ENCODE measurements around the gene COL10A1. TPM values are rescaled to one million over a fixed set of nuclear protein-coding genes. Genes with fewer than 3 reads are reported as not detected.

The COL10A1 gene
- total RNA-seq, 1 donor from 2014 or later, result 0.29 TPM

DNA sequence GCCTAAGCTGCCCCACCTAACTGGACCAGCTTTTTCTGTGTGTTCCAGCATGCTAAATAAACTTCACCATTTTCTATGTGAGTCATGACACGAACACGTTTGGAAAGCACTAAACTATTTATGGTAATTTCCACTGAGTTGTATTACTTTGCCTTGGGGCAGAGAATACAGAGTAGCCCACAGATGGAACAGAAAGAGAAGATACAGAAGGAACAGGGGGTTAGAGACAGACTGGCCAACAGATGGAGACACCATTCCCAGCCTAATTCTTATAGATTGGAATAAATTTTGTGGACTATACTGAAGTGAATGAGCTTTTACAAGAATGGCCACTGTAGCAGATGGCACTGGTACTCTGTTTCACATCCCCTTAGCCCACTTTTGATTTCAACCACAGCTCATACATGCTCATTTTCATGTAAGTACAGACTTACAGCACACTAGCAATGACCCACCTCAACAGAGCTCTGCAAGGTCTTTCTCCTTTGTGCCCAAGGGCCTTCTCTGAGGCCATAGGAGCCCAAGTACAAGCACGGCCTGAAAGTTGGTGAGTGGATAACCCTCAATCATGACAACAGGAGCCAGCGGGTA is 38.4 kb downstream of the COL10A1 start:
- no peak for DNase-seq (ENCODE audit: low spot score)

DNA sequence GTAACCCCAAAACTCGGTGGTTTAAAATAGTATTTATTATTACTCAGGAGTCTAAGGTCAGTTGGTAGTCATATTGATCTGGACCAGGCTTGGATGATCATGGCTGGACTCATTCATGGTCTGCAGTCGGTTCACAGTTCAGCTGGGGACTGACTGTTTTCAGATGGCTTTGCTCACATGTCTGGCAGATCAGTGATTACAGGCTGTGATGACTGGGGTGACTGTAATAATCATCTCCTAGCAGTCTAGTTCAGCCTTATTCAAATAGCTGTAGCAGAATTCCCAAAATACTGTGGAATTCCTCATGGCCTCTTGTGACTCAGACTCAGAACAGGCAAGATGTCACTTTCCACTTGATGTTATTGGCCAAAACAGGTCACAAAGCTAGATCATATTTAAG is 41.6 kb downstream of the COL10A1 start:
- no peak for DNase-seq (ENCODE audit: low spot score)

DNA sequence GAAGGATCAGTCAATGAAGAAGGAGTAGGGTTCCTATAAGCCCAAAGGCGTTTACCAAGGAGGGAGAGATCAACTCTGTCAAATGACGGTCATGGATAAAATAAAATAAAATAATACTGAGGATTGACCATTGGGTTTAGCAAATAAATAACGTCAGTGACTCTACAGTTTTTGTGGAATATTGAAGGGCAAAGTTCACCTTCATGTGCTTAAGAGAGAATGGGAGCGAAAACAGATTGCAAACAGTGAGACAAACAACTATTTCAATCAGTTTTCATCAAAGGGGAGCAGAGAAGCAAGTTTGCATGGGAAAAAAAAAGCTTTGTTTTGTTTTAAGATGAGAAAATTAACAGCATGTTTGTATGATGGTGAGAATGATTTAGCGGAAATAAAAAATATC is 42.9 kb downstream of the COL10A1 start:
- DNase-seq (ENCODE audit: low spot score), result no peak

DNA sequence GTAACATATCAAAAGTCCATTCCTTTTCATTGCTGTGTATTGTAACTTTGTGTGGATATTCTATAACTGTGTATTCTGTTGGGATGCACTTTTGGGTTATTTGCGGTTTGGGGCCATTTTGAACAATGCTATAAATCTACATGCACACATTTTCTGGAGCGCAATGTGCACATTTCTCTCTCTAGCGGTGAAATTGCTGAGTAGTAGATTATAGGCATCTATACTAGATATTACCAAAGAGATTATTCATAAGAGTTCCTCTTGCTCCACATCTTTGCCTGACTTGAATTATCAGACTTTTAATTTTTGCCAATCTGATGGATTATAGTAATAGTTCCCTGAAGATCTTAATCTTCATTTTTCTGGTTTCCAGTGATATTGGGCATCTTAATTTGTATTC is 47.0 kb downstream of the COL10A1 start:
- no peak for DNase-seq (ENCODE audit: low spot score)

DNA sequence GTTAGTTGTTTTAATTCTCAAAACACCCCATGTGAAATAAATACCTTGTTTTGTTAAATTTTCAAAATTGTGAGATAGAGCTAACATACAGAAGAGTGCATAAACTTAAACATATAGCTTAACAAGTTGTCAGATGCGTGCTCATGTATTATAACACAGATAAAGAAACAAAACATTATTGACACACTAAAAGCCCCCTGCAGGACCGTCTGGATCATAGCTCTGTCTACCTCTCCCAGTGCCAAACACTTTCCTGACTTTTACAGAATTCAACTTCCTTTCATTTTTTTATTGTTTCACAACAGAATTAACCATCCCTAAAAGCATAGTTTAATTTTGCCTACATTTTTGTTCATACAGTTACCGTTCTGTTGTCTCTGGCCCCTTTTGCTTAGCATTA is 47.4 kb downstream of the COL10A1 start:
- no peak for DNase-seq (ENCODE audit: low spot score)

DNA sequence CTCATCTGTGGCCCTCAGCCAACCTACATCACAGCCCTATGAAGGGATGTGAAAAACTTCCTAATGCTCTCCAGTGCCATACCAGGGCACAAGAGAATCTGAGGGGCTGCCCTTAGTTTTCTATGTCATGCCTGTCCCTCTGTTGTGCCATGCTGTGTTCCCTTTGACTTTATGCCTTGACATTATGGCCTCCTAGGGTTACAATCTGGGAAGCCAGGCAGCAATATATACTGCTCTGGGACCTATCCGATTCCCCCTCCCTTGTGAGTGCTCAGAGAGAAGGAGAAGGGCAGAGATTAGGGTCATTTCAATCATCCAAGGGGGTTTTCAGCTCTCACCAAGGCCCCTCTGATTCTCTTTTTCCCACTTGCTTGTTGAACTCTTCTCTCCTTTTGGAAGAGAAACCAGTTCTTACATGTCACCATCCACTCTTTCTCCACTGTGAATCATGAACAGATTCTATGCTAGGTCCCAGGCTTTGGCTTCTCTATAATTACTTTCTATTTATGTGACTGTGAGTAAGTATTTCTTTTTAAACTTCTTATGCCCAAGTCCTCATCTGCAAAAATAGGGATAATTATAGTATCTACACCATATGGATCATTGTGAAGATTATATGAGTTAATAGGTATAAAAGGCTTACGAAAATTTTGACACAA is 51.1 kb downstream of the COL10A1 start:
- no peak for DNase-seq (ENCODE audit: low spot score)

DNA sequence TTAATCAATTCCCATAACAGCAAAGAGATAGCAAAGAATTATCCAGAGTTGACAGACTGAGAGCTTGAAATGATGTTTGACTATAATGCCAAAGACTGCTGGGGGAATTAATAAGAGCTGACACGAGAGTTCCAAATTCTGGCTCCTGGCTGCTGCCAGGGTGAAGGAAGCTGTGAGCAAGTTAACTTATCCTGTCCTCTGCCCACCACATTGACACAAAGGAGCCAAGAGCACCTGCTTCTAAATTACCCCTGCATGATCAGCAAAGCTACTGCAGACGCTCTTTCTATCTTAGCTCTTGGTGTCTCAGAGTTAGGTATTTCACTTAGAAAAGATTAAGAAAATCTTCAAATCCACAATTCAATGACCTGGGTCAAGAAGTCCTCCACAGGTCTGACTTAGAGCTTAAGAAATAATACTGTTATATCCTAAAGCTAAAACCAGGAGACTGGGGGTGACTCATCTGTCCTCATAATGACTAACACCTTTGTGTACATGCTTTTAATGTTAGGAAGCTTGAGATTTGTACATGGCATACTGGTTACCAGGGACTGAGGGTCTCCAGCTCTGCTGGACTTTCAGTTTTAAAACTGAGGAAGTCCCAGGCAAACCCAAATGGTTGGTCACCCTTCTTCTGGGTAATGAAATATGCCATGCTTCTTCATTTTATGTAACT is 52.0 kb downstream of the COL10A1 start:
- no peak for DNase-seq (ENCODE audit: low spot score)

DNA sequence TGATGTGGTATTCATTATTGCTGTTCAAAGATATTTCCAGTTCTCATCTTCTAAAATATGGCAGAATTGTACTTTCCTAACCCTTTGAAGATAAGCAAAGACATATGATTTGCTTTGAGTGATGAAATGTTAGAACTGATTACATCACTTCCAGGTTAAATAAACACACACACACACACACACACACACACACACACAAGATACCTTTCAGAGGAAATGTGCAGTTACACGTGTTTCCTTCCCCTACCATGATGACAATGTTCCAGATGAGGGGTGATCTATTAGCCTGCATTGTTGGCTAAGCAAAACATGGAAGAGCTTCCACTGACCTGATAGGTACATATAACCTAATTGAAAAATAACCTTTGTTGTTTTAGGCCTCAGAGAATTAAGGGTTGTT is 53.6 kb downstream of the COL10A1 start:
- no peak for DNase-seq (ENCODE audit: low spot score)

DNA sequence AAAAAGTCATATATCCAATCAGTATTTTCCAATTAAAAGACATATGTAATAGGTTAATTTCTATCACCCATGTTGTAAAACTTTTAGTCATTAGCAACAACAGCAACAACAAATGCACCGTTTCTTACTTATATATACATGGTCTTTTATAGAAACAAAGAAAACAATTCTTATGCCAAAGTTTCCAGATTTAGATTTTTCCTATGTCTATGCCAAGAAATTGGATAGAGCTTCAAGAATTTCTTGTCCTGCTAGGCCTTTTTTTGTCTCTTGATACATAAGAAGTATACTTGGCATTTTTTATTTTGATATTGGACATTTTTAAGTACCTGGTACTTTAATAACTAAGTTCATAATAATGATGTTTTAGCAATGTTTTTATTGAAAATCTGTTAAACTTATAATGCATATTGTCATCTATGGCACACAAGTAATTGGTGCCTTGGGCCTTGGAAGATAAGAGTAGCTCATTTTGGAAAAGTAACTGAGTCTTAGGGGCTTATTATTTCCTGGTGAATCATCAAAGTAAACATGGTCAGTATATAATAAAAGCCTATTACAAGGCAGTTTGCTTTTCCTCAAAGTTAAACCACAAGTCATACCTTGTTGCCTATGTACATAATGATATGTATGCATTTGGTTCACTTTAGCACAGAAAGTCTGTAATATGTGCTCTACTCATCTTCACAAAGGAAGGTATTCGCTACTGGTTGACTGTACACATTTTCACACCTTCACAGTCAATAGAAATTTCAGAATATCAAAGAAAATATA is 55.1 kb downstream of the COL10A1 start:
- no peak for DNase-seq (ENCODE audit: low spot score)

DNA sequence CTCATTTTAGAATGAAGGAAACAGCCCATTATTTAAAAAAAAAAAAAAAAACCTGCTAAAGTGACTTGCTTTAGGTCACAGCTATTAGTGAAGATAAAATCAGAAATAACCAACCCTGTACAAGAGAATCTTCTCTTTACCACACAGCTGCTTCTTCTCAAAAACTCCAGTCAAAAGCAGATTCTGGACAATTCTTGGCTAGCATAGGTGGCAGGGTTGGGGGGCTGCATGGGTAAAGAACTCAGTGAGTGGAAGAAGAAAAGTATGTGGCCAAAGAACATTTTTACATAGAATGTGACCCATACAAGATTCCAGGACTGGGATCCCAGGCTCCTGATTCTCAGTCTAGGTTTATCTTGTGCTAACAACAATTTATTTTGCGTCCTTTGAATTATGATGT is 55.8 kb downstream of the COL10A1 start:
- no peak for DNase-seq (ENCODE audit: low spot score)

Other genes starting within 250 kb of the COL10A1 start
- gene FRK, start 65.2 kb downstream of the COL10A1 start, total RNA-seq, result 0.80 TPM
- gene NT5DC1, start 25.3 kb downstream of the COL10A1 start, total RNA-seq, result 38.4 TPM
- 8.5 TPM for gene TSPYL4, start 127.9 kb upstream of the COL10A1 start, total RNA-seq
- gene TSPYL1, start 153.8 kb upstream of the COL10A1 start, total RNA-seq, result 78.2 TPM
- gene DSE, start 244.8 kb upstream of the COL10A1 start, total RNA-seq, result 116 TPM